GM12878 (cell line): ENCODE measurements around the gene NAA11. TPM values are rescaled to one million over a fixed set of nuclear protein-coding genes. Genes with fewer than 3 reads are reported as not detected.

Source experiments
- ASH2L ChIP-seq: fragments of 300-600, 200-600 bp; sonication (generic); IDR thresholded peaks from 2 replicates; pipeline ENCODE4 v1.6.1; 2017; ENCODE audit warnings: low read depth, mild to moderate bottlenecking, borderline replicate concordance
- ATF3 ChIP-seq: IDR thresholded peaks from 2 replicates; pipeline ENCODE4 v1.6.1; 2011; ENCODE audit warnings: low read depth, mild to moderate bottlenecking, low read length, moderate library complexity, borderline replicate concordance; ENCODE audit errors: extremely low read depth
- CEBPZ ChIP-seq: fragments of 150-350 bp; IDR thresholded peaks from 2 replicates; pipeline ENCODE4 v1.6.1; 2016; ENCODE audit warnings: low read depth, low read length
- E2F8 ChIP-seq: fragments of 450-650 bp; IDR thresholded peaks from 2 replicates; pipeline ENCODE4 v1.6.1; 2018; ENCODE audit warnings: mild to moderate bottlenecking, low read depth, moderate library complexity; ENCODE audit not compliant: partially characterized antibody
- FOXK2 ChIP-seq: fragments of 450-650 bp; IDR thresholded peaks from 2 replicates; pipeline ENCODE4 v1.6.1; 2017; ENCODE audit warnings: mild to moderate bottlenecking, moderate library complexity
- HSF1 ChIP-seq: fragments of 150-350 bp; IDR thresholded peaks from 2 replicates; pipeline ENCODE4 v1.6.1; 2014; ENCODE audit warnings: mild to moderate bottlenecking, low read depth, low read length
- NR2C1 ChIP-seq: fragments of 450-650 bp; IDR thresholded peaks from 2 replicates; pipeline ENCODE4 v1.6.1; 2017; ENCODE audit warnings: antibody characterized with exemption, mild to moderate bottlenecking, moderate library complexity
- PAX8 ChIP-seq: fragments of 450-650 bp; IDR thresholded peaks from 2 replicates; pipeline ENCODE4 v1.6.1; 2017; ENCODE audit warnings: mild to moderate bottlenecking, moderate library complexity
- PRDM15 ChIP-seq: fragments of 450-650 bp; formaldehyde crosslinking; IDR thresholded peaks from 2 replicates; pipeline ENCODE4 v1.4.0; 2020; ENCODE audit warnings: mild to moderate bottlenecking, moderate library complexity
- REST ChIP-seq: IDR thresholded peaks from 2 replicates; pipeline ENCODE4 v1.6.1; 2012; ENCODE audit warnings: mild to moderate bottlenecking, low read depth, low read length
- RFX5 ChIP-seq: IDR thresholded peaks from 2 replicates; pipeline ENCODE4 v1.6.1; 2011; ENCODE audit warnings: low read depth, low read length, improper control_type of control experiment
- SMARCA5 ChIP-seq: fragments of 450-650 bp; IDR thresholded peaks from 2 replicates; pipeline ENCODE4 v1.6.1; 2017; ENCODE audit warnings: mild to moderate bottlenecking
- SREBF1 ChIP-seq: IDR thresholded peaks from 2 replicates; pipeline ENCODE4 v1.6.1; 2012; ENCODE audit warnings: mild to moderate bottlenecking, low read length
- ZNF384 ChIP-seq: IDR thresholded peaks from 2 replicates; pipeline ENCODE4 v1.6.1; 2012; ENCODE audit warnings: low read depth, mild to moderate bottlenecking, low read length, improper control_type of control experiment, borderline replicate concordance
- polyA plus RNA-seq, 11 experiments: library from polyadenylated mRNA; depleted of rRNA in 4 of 11; unstranded in 6 of 11; stranded (reverse) in 5 of 11; fragments of >200 nt; fragmentation: Nextera tagmentation in 4 of 11; fragmentation: Illumina TruSeq in 1 of 11; extraction: Ambion mirVana in 4 of 11; extraction: Trizol in 1 of 11; gene quantifications; 1 replicate in 1 of 11; 2 replicates in 10 of 11; pipeline versions ENCODE4 v1.2.1 to v1.2.3, GENCODE V29; 2011 to 2016; ENCODE audit warnings: inconsistent platforms in 2 of 11, missing spikeins in 2 of 11, low read depth in 1 of 11
- total RNA-seq, 4 experiments: library from RNA; depleted of rRNA in 3 of 4; stranded (reverse); fragments of >200 nt in 3 of 4; fragmentation: Illumina TruSeq in 1 of 4; extraction: Trizol in 1 of 4; gene quantifications; 2 replicates each; pipeline versions ENCODE4 v1.2.1 to v1.2.3, GENCODE V29; 2013 to 2021

The NAA11 gene
- total and polyA plus RNA-seq, 10 of the 15 experiments (the other 5 are each of a cell fraction or from before 2014, with no cell fraction given): 0.12 to 0.16 TPM; not detected in 8

GRCh38 chr4:79338148-79338547, 12.3 kb upstream of the NAA11 start (continued):
- TF ChIP-seq PAX8: no peak
- no peak for TF ChIP-seq ZNF384
- TF ChIP-seq NR2C1: no peak
- no peak for TF ChIP-seq FOXK2
- no peak for TF ChIP-seq CEBPZ
- no peak for TF ChIP-seq REST
- TF ChIP-seq ATF3: no peak
- no peak for TF ChIP-seq SMARCA5
- TF ChIP-seq E2F8: no peak
- 0 out of 2 replicates have a peak, but pooled peaks have one; percentile 52 for TF ChIP-seq RFX5
- TF ChIP-seq ASH2L: no peak
- TF ChIP-seq SREBF1: 0 out of 2 replicates have a peak, but pooled peaks have one; percentile 11
- no peak for TF ChIP-seq PRDM15
- no peak for TF ChIP-seq HSF1
